ENCODE measurements around the gene TRIM44.

GRCh38 chr11:35823742-35824298, 161.2 kb downstream of the TRIM44 start:
- TF ChIP-seq CTCF (IDR thresholded peaks at IDR 0.05) (no peak), POLR2A (IDR thresholded peaks at IDR 0.05) (no peak)
